Left renal pelvis (tissue), 4 donors: ENCODE results near the gene AMBRA1. TPM values are rescaled to one million over a fixed set of nuclear protein-coding genes. Genes with fewer than 3 reads are reported as not detected.

ENCODE experiments used
- DNase-seq, 4 donors: peaks; one replicate each; pipeline ENCODE4 v3.0.0-alpha.2; 2013; ENCODE audit warnings: low read depth in 4 of 4, low spot score in 3 of 4
- polyA plus RNA-seq, 4 donors: library from polyadenylated mRNA; unstranded; fragments of 120-200 nt; gene quantifications; one replicate each; pipeline ENCODE4 v1.2.1, GENCODE V29; 2013; ENCODE audit not compliant: insufficient read length in 4 of 4

Gene AMBRA1
- polyA plus RNA-seq, 4 donors, result 18.8 to 25.8 (median 24.7) TPM

- DNase-seq, result no peak
Observed at GRCh38 chr11:46477136-46477535, 116.7 kb downstream of the AMBRA1 start.

GRCh38 chr11:46475926-46476545 lies 117.8 kb downstream of the AMBRA1 start:
- DNase-seq, result no peak

- no peak for DNase-seq
Observed at GRCh38 chr11:46475051-46475925, 118.5 kb downstream of the AMBRA1 start.

DNA sequence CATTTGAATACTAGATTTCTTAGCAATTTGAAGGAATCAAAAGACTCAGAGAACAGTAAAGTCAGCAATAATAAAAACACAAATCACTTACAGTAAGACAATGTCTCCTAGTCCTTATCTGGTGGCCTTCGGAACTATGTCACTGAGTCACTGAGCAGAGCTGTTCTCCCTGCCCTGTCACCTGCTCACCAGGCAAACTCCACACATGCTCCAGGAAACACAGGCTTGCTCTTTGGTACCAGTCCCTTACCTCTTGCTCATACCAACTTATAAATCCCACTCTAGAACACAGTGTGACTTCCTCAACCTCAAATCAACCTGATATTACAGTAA lies 121.2 kb downstream of the AMBRA1 start:
- DNase-seq, result no peak

DNA sequence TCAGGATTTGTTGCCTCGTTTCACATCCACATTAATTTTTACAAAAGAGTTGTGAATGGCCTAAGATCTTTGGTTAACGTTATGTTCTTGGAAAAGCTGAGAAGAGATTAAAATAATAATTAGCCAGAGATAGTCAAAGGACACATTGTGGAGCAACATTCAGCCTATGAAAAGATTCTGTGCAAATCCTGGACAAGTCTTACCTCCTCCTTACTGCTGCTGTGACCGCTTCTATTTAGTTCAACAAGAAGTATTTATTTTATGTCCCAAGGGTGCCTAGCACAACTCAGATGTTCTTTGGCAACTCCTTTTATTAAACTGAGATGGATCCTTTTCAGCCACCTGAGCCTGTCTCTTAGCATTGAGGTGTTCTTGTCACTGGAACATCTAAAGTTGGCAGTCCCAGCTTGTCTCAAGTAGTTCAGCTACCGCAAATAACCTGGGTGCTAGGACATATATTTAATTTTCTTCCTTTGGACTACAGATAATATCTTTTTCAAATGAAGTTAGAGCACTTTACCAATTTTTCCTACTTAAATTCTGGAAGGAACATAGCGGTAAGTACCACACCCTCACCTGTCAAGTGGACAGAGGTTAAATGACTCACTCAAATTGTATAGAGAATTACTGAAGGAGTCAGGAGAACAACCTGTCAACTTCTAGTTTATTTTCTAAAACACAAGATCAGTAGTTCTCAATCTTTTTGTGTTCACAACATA lies 121.7 kb downstream of the AMBRA1 start:
- no peak for DNase-seq

- DNase-seq, result no peak
Observed at GRCh38 chr11:46469926-46470325, 123.9 kb downstream of the AMBRA1 start.

GRCh38 chr11:46465683-46466082 lies 128.1 kb downstream of the AMBRA1 start:
- DNase-seq, result no peak

DNA sequence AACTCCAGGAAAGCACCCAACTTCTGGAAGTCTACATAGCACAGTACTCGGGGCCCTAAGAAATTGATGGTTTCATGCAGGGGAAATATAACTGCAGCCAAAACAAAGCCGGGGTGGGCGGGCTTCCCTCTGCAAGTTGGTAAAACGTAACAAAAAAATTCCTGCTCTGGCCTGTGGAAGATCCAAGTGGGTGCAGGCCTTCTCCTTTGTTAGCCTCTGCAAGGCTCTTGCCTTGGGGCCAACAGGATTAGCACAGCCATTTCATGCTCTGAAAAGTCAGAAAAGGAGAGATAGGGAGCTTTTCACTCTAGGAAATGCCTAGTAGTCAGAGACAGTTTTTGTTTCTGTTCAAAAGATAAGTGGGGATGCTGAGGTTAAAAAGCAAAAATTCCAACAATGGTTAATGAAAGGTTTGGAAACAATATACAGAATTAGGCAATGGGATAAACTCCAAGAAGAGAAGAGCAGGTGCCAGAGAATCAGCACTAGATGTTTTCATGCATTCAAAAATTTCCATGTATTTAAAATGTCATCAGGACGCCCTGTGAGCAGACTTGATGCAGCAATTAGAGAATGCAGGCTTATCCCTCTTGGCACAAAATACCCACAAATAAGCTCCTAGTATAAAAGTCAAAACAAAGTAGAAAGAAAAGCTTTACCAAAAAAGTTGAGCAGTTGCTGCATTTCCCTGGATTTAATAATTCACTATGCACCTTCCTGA lies 130.0 kb downstream of the AMBRA1 start:
- no peak for DNase-seq

DNA sequence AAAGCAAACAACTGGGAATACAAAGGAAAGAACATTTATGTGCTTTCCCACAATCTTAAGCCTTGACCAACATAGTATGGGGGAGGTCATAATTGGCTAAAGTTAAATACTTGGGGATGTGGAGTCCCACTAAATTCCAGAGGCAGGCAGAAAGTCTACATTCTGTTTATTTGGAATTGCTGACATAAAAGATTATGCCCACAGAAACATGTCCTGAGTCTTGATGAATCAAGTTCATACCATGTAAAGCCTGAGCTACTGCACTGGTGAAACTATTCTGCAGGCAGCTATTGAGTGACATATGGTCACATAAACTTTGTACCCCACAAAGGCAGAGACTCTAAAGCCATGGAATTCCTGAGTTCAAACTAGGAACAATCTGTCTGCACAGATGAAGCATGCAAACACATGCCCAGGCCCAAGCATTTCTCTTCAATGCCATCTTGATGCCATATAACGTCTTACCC lies 132.3 kb downstream of the AMBRA1 start:
- no peak for DNase-seq

- DNase-seq, result no peak
Observed at GRCh38 chr11:46458491-46458890, 135.3 kb downstream of the AMBRA1 start.

- DNase-seq, result no peak
Observed at GRCh38 chr11:46457659-46458424, 136.0 kb downstream of the AMBRA1 start.

DNA sequence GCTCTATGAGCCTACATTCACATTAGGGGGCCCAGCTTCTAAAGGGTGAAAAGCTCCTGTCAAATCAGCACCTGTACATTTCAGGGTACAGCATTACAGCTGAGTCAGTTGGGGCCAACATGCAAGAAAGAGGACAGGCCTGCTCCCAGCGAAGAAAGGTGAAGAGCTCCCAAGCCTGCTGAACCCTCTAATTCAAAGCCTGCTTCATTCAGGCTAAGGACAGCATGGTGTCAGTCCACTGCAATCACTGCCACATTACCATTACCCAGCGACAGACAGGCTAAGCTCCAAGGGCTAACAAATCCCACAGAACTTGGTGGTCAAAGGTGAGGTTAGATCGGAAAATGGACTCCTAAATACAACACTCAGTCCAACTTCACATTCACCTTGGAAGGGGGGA lies 136.8 kb downstream of the AMBRA1 start:
- no peak for DNase-seq

GRCh38 chr11:46456269-46457001 lies 137.4 kb downstream of the AMBRA1 start:
- DNase-seq, result no peak

GRCh38 chr11:46455834-46456233 lies 138.0 kb downstream of the AMBRA1 start:
- no peak for DNase-seq

DNA sequence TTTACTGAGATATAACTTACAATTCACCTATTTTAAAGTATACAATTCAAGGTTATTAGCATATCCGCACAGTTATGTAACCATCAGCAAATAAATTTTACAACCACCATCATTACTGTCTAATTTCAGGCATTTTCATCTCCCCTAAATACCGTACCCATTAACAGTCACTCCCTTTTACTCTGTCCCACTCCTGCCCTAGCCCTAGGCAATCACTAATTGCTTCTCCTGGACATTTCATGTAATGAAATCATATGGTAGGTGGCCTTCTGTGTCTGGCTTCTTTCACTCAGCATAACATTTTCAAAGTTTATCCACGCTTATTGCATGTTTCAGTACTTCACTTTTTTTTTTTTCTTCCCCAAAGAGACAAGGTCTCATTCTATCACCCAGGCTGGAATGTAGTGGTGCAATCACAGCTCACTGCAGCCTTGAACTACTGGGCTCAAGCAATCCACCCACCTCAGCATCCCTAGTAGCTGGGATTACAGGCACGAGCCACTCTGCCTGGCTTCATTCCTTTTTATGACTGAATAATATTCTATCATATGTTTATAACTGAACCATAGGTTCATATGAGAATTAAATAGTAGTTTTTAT lies 140.8 kb downstream of the AMBRA1 start:
- no peak for DNase-seq

DNA sequence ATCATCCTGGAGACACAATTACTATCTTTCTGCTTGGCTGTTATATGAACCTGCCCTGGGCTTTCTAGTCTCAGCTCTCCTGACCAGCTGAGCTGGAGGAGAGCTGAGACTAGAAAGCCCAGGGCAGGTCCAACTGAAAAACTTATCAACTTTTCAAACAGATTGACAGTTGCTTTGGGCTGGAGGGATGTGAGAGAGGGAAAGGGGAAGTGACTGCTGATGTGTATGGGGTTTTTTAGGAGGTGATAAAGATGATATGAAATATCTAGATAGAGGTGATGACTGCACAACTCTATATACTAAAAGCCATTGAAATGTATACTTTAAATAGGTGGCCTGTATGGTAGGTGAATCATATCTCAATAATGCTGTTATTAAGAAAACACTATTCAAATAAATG lies 142.1 kb downstream of the AMBRA1 start:
- DNase-seq, result no peak

GRCh38 chr11:46450846-46451477 lies 142.9 kb downstream of the AMBRA1 start:
- no peak for DNase-seq

GRCh38 chr11:46447544-46447943 lies 146.3 kb downstream of the AMBRA1 start:
- no peak for DNase-seq
